H54 (cell line): ENCODE measurements around the gene GABBR1.

Experiments used
- DNase-seq: peaks from one replicate; pipeline ENCODE4 v3.0.0; 2011; ENCODE audit warnings: low spot score, mixed read lengths; ENCODE audit not compliant: insufficient read length
- FAIRE-seq: peaks from 3 replicates; lab custom pipeline; 2011; peaks lifted over from hg19 to GRCh38; lab: Jason Lieb, UNC
- POLR2A ChIP-seq: IDR thresholded peaks from 2 replicates; pipeline ENCODE4 v1.6.1; 2011; ENCODE audit warnings: low read depth, mild to moderate bottlenecking, low read length

The GABBR1 gene

GRCh38 chr6:29528988-29529560 lies 103.9 kb downstream of the GABBR1 start:
- FAIRE-seq, result no peak
- DNase-seq, result no peak
- no peak for TF ChIP-seq POLR2A

- no peak for DNase-seq
These were observed 104.6 kb downstream of the GABBR1 start for GRCh38 chr6:29528300-29528931.

GRCh38 chr6:29527564-29527963 lies 105.4 kb downstream of the GABBR1 start:
- no peak for FAIRE-seq

More at GRCh38 chr6:29528300-29528931, 104.6 kb downstream of the GABBR1 start:
- no peak for FAIRE-seq
- TF ChIP-seq POLR2A, result no peak

GRCh38 chr6:29527126-29527525 lies 105.9 kb downstream of the GABBR1 start:
- no peak for TF ChIP-seq POLR2A
- no peak for FAIRE-seq
- DNase-seq, result no peak

More at GRCh38 chr6:29527564-29527963, 105.4 kb downstream of the GABBR1 start:
- no peak for TF ChIP-seq POLR2A
- DNase-seq, result no peak

GRCh38 chr6:29525311-29525639 lies 107.7 kb downstream of the GABBR1 start:
- DNase-seq (no peak), FAIRE-seq (no peak)
- TF ChIP-seq POLR2A, result no peak

- no peak for TF ChIP-seq POLR2A
- no peak for DNase-seq
These were observed 108.3 kb downstream of the GABBR1 start for GRCh38 chr6:29524444-29525310.

GRCh38 chr6:29524044-29524443 lies 108.9 kb downstream of the GABBR1 start:
- no peak for TF ChIP-seq POLR2A
- DNase-seq, result no peak
- no peak for FAIRE-seq

More at GRCh38 chr6:29524444-29525310, 108.3 kb downstream of the GABBR1 start:
- no peak for FAIRE-seq

GRCh38 chr6:29522227-29522626 lies 110.8 kb downstream of the GABBR1 start:
- FAIRE-seq (no peak), DNase-seq (no peak)
- TF ChIP-seq POLR2A, result no peak

- no peak for DNase-seq
- TF ChIP-seq POLR2A, result no peak
- no peak for FAIRE-seq
These were observed 111.8 kb downstream of the GABBR1 start for GRCh38 chr6:29521006-29521680.

GRCh38 chr6:29520232-29520631 lies 112.8 kb downstream of the GABBR1 start:
- no peak for FAIRE-seq
- DNase-seq, result no peak
- no peak for TF ChIP-seq POLR2A

- TF ChIP-seq POLR2A, result no peak
- DNase-seq (no peak), FAIRE-seq (no peak)
These were observed 113.5 kb downstream of the GABBR1 start for GRCh38 chr6:29519291-29520010.

- TF ChIP-seq POLR2A, result no peak
- FAIRE-seq (no peak), DNase-seq (no peak)
These were observed 115.1 kb downstream of the GABBR1 start for GRCh38 chr6:29517728-29518440.

- DNase-seq, result no peak
- no peak for FAIRE-seq
- TF ChIP-seq POLR2A, result no peak
These were observed 115.7 kb downstream of the GABBR1 start for GRCh38 chr6:29517245-29517644.
